Left lobe of liver (tissue), 2 donors: ENCODE data around the gene CYRIA. TPM values are rescaled to one million over a fixed set of nuclear protein-coding genes. Genes with fewer than 3 reads are reported as not detected.
A peak's percentile ranks its signal among the peaks of the same experiment; 100 is the strongest.

ENCODE experiments used
- ATAC-seq: fragments of 200-7000 bp; cut with Tn5 transposase; one replicate; pipeline ENCODE4 v1.9.1; 2020; ENCODE audit warnings: mild to moderate bottlenecking, moderate library complexity
- DNase-seq: peaks from one replicate; pipeline ENCODE4 v3.0.0-alpha.2; 2020; ENCODE audit warnings: low spot score
- total RNA-seq: library from RNA; stranded (reverse); gene quantifications from one replicate; pipeline ENCODE4 v1.2.1, GENCODE V29; 2021
- donor health status: DM: no; HTN: no; CAD: no; lungs with moderate emphysema.
- donor health status: DM: no; HTN: yes; CAD: no.

Gene CYRIA
- total RNA-seq, 1 donor from 2014 or later: 1.7 TPM

DNA sequence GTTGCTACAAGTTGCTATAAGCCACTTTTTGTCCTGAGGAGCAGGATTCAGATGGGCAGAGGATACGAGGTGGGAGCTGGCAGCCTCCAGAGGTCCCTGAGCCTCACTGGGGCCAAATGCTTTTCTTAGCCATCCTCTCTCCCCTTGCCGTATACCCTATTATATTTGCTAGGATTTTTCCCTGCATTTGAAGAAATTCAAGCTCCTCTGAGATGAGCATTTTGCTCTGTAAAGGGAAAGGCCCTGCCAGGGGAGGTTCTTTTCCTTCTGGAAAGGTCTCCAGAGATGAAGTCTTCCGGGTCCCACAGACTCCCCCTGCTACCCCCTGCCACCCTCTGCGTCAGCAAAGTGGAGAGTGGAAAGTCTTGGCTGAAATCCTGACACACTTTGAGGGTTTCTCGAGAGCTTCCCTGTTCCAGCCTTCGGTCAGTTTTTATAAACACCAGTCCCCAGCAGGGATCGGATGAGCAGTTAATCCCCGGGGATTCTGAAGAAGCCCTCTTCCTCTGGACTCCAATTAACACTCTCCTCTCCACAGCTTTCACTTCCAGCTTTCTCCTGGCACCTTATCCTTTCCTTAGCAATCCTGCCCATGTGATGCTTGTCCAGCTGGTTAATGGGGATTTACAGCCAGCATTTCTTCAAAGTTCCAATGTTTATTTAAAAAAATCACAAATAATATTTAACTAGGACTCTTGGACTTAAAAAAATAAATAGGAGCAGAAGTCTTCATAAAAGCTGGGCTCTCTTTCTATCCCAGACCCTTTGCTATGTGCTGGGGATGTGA, 13.1 kb downstream of the CYRIA start:
- DNase-seq: peak; percentile 31
- no peak for ATAC-seq

GRCh38 chr2:16650287-16651249, 15.1 kb downstream of the CYRIA start:
- peak; percentile 22 for ATAC-seq
- no peak for DNase-seq

DNA sequence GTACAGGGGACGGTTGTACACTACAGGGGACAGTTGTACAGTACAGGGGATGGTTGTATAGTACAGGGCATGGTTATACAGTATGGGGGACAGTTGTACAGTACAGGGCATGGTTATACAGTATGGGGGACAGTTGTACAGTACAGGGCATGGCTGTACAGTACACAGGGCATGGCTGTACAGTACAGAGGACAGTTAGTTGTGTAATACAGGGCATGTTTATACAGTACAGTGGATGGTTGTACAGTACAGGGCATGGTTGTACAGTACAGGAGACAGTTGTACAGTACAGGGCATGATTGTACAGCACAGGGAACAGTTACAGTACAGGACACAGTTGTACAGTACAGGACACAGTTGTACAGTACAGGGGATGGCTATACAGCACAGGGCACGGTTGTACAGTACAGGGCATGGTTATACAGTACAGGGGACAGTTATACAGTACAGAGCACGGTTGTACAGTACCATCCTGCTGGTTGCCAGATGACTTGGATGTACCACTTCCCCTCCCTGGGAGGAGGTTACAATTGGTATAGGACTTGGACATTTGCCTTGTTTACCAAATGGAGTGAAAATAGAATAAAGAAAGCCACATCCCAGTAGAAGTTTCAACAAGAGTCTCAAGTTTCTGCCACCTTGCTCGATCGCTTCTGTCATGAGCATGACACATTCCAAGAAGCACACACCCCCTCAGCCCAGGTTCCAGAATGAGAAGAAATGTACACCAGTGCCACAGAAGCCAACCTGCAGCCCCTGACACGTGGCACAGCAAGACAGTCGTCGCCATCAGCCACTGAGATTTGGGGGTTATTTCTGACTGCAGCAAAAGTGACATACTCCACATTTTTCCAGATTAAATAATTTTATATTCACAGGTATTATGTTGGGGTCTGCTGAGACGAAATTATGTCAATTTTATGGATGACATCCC, 16.0 kb downstream of the CYRIA start:
- no peak for DNase-seq
- no peak for ATAC-seq

- ATAC-seq: no peak
- DNase-seq: no peak
Observed at GRCh38 chr2:16647992-16648617, 17.5 kb downstream of the CYRIA start.

DNA sequence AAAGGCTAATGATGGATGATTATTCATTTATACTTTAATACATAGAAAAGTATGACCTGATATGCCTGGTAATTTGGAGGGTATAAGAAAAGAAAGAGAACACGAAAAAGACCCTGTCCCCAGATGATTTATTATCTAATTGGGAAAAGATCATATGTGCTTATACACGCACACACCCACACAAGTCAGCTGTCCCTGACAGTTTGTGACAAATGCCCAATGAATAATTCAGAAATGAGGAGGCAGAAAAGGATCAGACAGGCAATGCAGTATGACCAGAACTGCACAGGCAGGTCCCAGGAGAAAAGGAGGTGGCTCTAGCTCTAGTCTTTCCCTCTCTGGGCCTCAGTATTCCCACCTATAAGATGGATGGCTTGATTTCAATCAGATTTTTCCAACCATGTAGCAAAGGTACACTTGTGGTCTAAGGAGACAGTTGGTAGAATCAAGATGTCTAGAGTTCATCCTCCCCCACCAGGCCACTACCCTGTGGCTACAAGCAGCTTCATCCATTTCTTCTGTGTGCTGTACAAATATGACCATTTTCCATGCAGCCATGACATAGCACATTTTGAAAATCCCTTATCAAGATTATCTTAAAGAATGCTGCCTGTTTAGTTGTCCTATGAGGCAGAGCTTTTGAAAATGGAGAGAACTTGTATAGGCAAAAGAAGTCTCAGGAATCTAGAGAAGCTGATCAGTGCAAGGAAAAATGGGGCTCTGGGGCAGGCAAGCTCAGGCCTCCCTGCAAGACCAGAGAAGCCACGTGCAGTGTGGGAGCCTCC, 19.7 kb downstream of the CYRIA start:
- no peak for ATAC-seq

GRCh38 chr2:16645088-16645487, 20.5 kb downstream of the CYRIA start:
- no peak for ATAC-seq
- no peak for DNase-seq

More for the DNA sequence above, 19.7 kb downstream of the CYRIA start:
- DNase-seq: no peak

DNA sequence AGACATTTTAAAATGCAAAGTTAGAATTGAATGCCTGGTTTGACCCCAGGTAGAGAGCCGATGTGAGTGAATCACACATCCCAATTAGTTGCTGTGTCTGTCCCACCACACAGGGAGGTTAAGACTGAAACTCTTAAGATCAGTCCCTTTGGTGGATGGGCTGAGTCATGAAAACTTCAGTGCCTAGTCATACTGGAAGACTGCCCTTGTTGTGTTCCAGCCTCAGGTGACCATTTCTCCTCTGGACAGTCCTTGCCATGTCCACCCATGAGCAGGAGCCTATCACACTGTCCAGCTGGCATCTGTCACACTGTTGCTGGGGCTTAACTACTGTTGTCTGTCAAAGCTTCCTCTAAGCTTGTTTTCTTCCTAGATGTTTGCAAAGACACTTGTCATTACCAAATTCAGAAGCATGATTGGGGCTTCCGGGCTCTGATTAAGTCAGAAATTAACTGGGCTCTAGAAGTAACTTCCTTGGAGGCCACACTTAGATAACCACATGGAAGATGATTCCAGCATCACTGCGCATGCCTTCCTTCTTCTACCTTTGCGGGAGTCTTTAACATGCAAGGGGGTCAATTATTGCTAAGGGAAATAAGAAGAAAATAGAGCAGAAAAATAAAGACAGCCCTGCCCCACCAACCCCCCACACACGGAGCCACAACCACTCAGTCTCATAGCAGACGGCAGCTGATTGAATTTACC, 21.3 kb downstream of the CYRIA start:
- ATAC-seq (no peak), DNase-seq (no peak)

GRCh38 chr2:16643099-16643498, 22.5 kb downstream of the CYRIA start:
- DNase-seq (no peak), ATAC-seq (no peak)

- no peak for ATAC-seq
- no peak for DNase-seq
Observed at GRCh38 chr2:16642088-16642487, 23.5 kb downstream of the CYRIA start.

DNA sequence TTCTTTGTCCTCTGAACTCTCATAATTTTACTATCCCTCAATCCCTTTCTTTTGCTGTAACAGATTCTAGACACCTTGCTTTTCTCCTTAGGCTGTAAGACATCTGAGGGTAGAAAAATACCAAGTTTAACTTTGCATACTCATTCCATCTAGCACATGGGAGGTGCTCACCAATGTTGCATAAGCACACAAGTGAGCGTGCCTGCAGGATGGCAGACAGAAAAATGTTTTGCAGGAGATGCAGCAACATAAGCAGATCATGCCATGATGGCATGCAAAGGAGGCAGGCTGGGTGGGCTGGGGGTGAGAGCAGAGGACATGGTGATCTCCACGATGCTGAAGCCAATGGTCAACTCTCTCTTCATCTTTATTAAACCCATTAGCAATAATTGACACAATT, 24.1 kb downstream of the CYRIA start:
- ATAC-seq: no peak
- DNase-seq: no peak

DNA sequence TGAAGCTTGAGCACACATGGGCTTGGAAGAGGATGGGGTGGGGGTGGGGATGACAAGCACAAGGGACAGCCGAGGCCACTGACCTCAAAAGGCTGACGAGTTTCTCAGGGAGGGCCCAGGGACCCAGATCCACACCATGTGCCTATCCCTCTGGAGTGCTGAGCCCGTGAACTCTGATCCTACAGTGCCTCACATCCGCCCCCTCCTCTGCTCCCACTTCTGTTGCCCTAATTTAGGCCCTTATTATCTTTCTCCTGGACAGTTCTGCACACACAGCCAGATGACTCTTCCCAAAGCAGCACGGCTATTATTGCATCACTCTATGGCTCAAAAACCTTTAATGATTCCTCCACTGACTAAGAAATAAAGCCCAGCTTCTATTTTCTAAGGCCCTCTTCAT, 24.8 kb downstream of the CYRIA start:
- ATAC-seq (peak; percentile 61), DNase-seq (no peak)

DNA sequence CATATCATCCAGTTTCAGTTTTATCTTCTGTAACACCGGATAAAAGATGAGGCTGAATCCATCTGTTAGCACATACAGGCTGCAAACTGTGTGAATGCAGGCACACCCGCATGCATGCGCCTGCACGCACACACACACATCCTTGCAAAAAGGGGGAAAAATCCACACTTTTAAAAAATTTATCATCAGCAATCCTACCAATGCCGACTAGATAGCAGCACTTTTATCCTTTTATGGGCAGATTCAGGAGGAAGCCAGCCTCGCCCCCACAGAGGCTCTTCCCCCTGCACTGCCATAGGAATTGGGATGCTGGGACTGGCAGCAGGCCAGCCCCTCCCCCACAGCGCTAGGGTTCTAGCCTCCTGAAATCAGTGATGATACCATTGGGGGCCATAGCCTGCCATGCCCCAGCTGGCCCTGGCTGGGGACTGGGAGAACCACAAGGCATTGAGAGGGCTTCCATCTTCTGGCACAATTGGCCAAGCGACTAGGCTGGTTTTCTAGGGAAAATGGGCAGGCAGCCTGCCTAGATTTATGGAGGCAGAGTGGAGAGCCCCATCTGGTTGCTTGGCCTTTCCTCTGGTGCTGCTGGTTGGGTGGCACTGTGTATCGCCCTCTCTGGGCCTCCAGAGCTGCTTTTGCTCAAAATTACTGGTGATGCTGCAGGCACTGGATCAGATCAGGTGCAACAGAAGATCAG, 25.5 kb downstream of the CYRIA start:
- no peak for DNase-seq
- no peak for ATAC-seq

GRCh38 chr2:16639431-16639830, 26.2 kb downstream of the CYRIA start:
- ATAC-seq: no peak
- no peak for DNase-seq

DNA sequence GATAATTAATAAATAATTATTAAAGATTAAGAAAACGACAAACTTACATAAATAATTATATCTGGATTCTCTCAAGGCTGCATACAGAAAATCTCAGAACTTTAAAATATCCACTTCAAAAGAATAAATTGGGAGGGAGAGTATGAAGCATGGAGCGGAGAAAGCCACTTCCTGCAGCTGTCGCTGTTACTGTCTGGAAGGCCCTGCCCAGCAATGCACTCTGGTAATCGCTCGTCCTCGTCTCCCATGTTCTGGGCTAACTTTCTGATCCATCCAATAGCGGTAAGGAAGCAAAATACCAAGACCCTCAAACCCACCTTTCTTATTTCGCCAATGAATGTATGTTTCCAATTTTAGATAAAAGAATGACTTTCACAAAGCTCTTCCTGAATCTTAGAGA, 26.7 kb downstream of the CYRIA start:
- ATAC-seq: peak; percentile 32

DNA sequence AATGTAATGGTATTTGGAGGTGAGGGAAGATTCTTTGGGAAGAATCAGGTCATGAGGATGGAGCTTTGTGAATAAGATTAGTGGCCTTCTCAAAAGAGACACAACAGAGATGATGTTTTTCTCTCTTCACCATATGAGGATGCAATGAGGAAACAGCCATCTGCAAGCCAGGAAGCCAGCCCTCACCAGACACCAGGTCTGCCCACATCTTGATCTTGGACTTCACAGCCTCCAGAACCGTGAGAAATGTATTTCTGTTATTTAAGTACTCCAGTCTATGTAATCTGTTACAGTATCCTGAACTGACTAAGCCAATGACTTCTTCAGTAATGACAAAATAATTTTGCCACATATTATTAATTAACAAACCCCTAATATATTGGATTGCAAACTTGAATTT, 28.3 kb downstream of the CYRIA start:
- ATAC-seq (no peak), DNase-seq (no peak)

More for the DNA sequence above, 26.7 kb downstream of the CYRIA start:
- no peak for DNase-seq

DNA sequence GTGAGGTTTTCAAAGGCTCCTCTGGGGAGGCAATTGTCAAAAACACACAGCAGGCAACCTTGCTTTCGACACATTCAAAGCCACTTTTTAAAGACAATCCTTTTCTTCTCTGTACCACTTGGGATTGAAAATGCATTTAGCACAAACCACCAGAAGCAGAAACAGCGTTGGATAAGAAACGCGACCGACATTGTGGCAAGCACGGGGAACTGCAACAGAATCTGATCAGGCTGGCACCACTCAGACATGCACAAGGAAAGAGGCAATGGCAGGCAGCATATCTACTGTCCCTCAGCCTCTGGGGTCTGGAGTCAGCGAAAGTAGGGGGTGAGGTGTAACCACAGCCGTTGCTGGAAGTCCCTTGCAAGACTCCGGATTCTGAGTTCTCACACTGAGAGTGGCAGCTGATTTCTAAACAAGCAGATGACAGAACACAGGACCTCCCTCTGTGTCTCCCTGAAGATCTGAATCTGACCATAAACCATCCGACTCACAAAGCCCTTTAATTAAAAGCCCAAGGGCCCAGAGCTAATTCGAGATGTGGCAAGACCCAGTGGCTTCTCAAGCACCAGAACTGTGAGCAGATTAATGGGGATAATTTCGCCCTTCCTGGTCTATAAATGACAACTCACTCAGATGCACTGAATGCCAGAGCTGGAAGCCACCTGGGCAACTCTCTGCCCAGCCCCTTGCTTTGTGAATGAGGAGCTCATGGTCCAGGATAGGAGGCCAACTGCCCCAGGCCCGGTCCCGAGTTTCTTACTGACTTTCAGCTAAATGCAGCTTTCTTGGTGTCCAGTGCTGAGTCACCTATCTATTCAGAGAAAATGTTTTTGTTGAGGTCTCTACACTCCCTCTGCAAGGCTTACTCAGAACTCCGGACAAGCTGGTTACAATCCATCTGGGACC, 29.6 kb downstream of the CYRIA start:
- ATAC-seq: no peak

More for the DNA sequence above, 29.6 kb downstream of the CYRIA start:
- DNase-seq: no peak
